Neuronal stem cell (in vitro differentiated cells): ENCODE data around the gene CUX1.

Source experiments
- DNase-seq: peaks from one replicate; pipeline ENCODE4 v3.0.0-alpha.2; 2013; ENCODE audit warnings: low spot score
- H2AFZ ChIP-seq: one replicate; pipeline ENCODE4 v1.6.1; 2013; ENCODE audit warnings: mild to moderate bottlenecking, low read length, inconsistent platforms
- H2AK5ac ChIP-seq: 2 replicates; pipeline ENCODE4 v1.6.1; 2013; ENCODE audit warnings: low read depth, mild to moderate bottlenecking, inconsistent platforms, low read length, moderate library complexity, mixed read lengths
- H2BK120ac ChIP-seq: 2 replicates; pipeline ENCODE4 v1.6.1; 2013; ENCODE audit warnings: low read depth, mild to moderate bottlenecking, inconsistent platforms, low read length, moderate library complexity, mixed read lengths
- H2BK12ac ChIP-seq: one replicate; pipeline ENCODE4 v1.6.1; 2013; ENCODE audit warnings: low read length, inconsistent platforms
- H2BK15ac ChIP-seq: 2 replicates; pipeline ENCODE4 v1.6.1; 2013; ENCODE audit warnings: mild to moderate bottlenecking, low read length, inconsistent platforms, mixed read lengths
- H2BK5ac ChIP-seq: one replicate; pipeline ENCODE4 v1.6.1; 2013; ENCODE audit warnings: inconsistent platforms, mild to moderate bottlenecking, low read length, moderate library complexity
- H3K14ac ChIP-seq: one replicate; pipeline ENCODE4 v1.6.1; 2013; ENCODE audit warnings: low read length, inconsistent platforms
- H3K18ac ChIP-seq: 2 replicates; pipeline ENCODE4 v1.6.1; 2013; ENCODE audit warnings: low read length, inconsistent platforms
- H3K23ac ChIP-seq: 2 replicates; pipeline ENCODE4 v1.6.1; 2013; ENCODE audit warnings: low read depth, mild to moderate bottlenecking, mixed read lengths, low read length, inconsistent platforms; ENCODE audit not compliant: poor library complexity
- H3K27ac ChIP-seq: replicated peaks from 3 replicates; pipeline ENCODE4 v1.5.1; 2013; ENCODE audit warnings: low read length, inconsistent platforms
- H3K27me3 ChIP-seq, 3 experiments: 2 replicates each; pipeline ENCODE4 v1.6.1; 2013; ENCODE audit warnings: low read length in 3 of 3, mild to moderate bottlenecking in 2 of 3, inconsistent platforms in 1 of 3, low read depth in 1 of 3, mixed read lengths in 1 of 3, moderate library complexity in 1 of 3; ENCODE audit not compliant: control insufficient read depth in 3 of 3, insufficient read depth in 3 of 3
- H3K36me3 ChIP-seq, 2 donors: replicated peaks in 1 of 2; 2 replicates each; pipeline ENCODE4 v1.6.1; 2013; ENCODE audit warnings: low read length in 2 of 2; ENCODE audit not compliant: control insufficient read depth in 2 of 2, insufficient read depth in 2 of 2
- H3K4ac ChIP-seq: 2 replicates; pipeline ENCODE4 v1.6.1; 2013; ENCODE audit warnings: inconsistent platforms, mild to moderate bottlenecking, low read length, moderate library complexity
- H3K4me1 ChIP-seq, 2 donors: 1 replicate in 1 of 2; 2 replicates in 1 of 2; pipeline ENCODE4 v1.6.1; 2013; ENCODE audit warnings: low read length in 2 of 2, low read depth in 1 of 2; ENCODE audit not compliant: control insufficient read depth in 2 of 2, insufficient read depth in 1 of 2
- H3K4me2 ChIP-seq: one replicate; pipeline ENCODE4 v1.6.1; 2013; ENCODE audit warnings: mild to moderate bottlenecking, low read length, inconsistent platforms; ENCODE audit not compliant: insufficient read depth, poor library complexity, severe bottlenecking
- H3K4me3 ChIP-seq, 2 donors: 2 replicates each; pipeline ENCODE4 v1.5.1; 2013; ENCODE audit warnings: low read length in 2 of 2, mild to moderate bottlenecking in 2 of 2, inconsistent platforms in 1 of 2, moderate library complexity in 1 of 2
- H3K79me1 ChIP-seq: one replicate; pipeline ENCODE4 v1.6.1; 2013; ENCODE audit warnings: low read depth, mild to moderate bottlenecking, inconsistent platforms, low read length, moderate library complexity
- H3K9ac ChIP-seq: one replicate; pipeline ENCODE4 v1.6.1; 2013; ENCODE audit warnings: mild to moderate bottlenecking, low read depth, low read length, inconsistent platforms; ENCODE audit not compliant: poor library complexity
- H3K9me3 ChIP-seq, 2 donors: replicated peaks in 1 of 2; 2 replicates each; pipeline versions ENCODE3 to v1.6.1; 2013; ENCODE audit warnings: low read length in 2 of 2, mild to moderate bottlenecking in 2 of 2, inconsistent platforms in 1 of 2, low read depth in 1 of 2, mixed read lengths in 1 of 2, moderate library complexity in 1 of 2; ENCODE audit not compliant: control insufficient read depth in 2 of 2, insufficient read depth in 1 of 2
- H4K8ac ChIP-seq: one replicate; pipeline ENCODE4 v1.6.1; 2013; ENCODE audit warnings: low read depth, mild to moderate bottlenecking, inconsistent platforms, low read length, moderate library complexity
- H4K91ac ChIP-seq: one replicate; pipeline ENCODE4 v1.6.1; 2013; ENCODE audit warnings: low read length, low read depth, mild to moderate bottlenecking, inconsistent platforms; ENCODE audit not compliant: poor library complexity
- WGBS, 2 donors: extraction: QIAGEN DNeasy Blood & Tissue Kit; methylation state at CpG; one replicate each; pipeline ENCODE4 v1.1.7; 2013; ENCODE audit warnings: missing lambda C conversion rate in 2 of 2, mixed read lengths in 1 of 2; ENCODE audit not compliant: insufficient read length in 2 of 2, insufficient replicate concordance in 1 of 2; ENCODE audit errors: extremely low coverage in 2 of 2; 5-methylcytosine and 5-hydroxymethylcytosine counted together

Gene CUX1

GRCh38 chr7:101783381-101784181, 33.8 kb upstream of the CUX1 start:
- no peak overlapping the region for H2AFZ ChIP-seq

GRCh38 chr7:101784292-101785127, 32.9 kb upstream of the CUX1 start:
- Histone ChIP-seq H4K8ac (no peak overlapping the region), H3K27ac (no peak overlapping the region), H2BK5ac (no peak overlapping the region), H2BK15ac (no peak overlapping the region), H3K18ac (peak overlapping the region; percentile 39), H2BK12ac (no peak overlapping the region), H2AFZ (peak overlapping the region; percentile 60), H3K23ac (no peak overlapping the region), H3K27me3 (no peaks in the 10 kb centered on the region), H3K4me1 (peaks cover 0 to 2% of the 10 kb centered on the region in 2 donors), H4K91ac (no peak overlapping the region), H3K79me1 (no peaks in the 10 kb centered on the region), H3K9me3 (no peaks in the 10 kb centered on the region), H2BK120ac (no peak overlapping the region), H2AK5ac (no peak overlapping the region), H3K4ac (no peak overlapping the region), H3K36me3 (no peaks in the 10 kb centered on the region), H3K14ac (no peak overlapping the region), H3K9ac (no peak overlapping the region), H3K4me2 (no peak overlapping the region), H3K4me3 (no peak overlapping the region)
- DNase-seq, result no peak
- WGBS, 2 donors, result no CpG with 5 or more reads among the region's 21 CpGs

More at GRCh38 chr7:101783381-101784181, 33.8 kb upstream of the CUX1 start:
- no peak overlapping the region for H3K4me2 ChIP-seq
- H3K27ac ChIP-seq, result no peak overlapping the region
- no peak overlapping the region for H2BK5ac ChIP-seq
- H4K8ac ChIP-seq, result no peak overlapping the region
- no peaks in the 10 kb centered on the region for H3K36me3 ChIP-seq
- peaks cover 0 to 2% of the 10 kb centered on the region in 2 donors for H3K4me1 ChIP-seq
- no peak overlapping the region for H2BK15ac ChIP-seq
- H2BK12ac ChIP-seq, result no peak overlapping the region
- DNase-seq, result no peak
- no peaks in the 10 kb centered on the region for H3K9me3 ChIP-seq
- H3K18ac ChIP-seq, result no peak overlapping the region
- H3K14ac ChIP-seq, result no peak overlapping the region
- no peak overlapping the region for H3K23ac ChIP-seq
- H3K4me3 ChIP-seq, result no peak overlapping the region
- H3K4ac ChIP-seq, result no peak overlapping the region
- no peaks in the 10 kb centered on the region for H3K79me1 ChIP-seq
- no peak overlapping the region for H2BK120ac ChIP-seq
- no peak overlapping the region for H4K91ac ChIP-seq
- H2AK5ac ChIP-seq, result no peak overlapping the region
- H3K27me3 ChIP-seq, result no peaks in the 10 kb centered on the region
- WGBS, 2 donors, result no CpG with 5 or more reads among the region's 10 CpGs
- no peak overlapping the region for H3K9ac ChIP-seq

GRCh38 chr7:101787864-101788263, 29.6 kb upstream of the CUX1 start:
- Histone ChIP-seq H3K27ac (no peak overlapping the region), H2AFZ (no peak overlapping the region), H3K27me3 (no peaks in the 10 kb centered on the region), H2BK12ac (no peak overlapping the region), H3K18ac (no peak overlapping the region), H3K14ac (no peak overlapping the region), H3K4me2 (no peak overlapping the region), H3K36me3 (no peaks in the 10 kb centered on the region), H2AK5ac (no peak overlapping the region), H3K4ac (no peak overlapping the region), H2BK15ac (no peak overlapping the region), H4K91ac (no peak overlapping the region), H3K79me1 (no peaks in the 10 kb centered on the region), H4K8ac (no peak overlapping the region), H2BK5ac (no peak overlapping the region), H2BK120ac (no peak overlapping the region), H3K4me1 (peaks cover 0 to 2% of the 10 kb centered on the region in 2 donors), H3K9me3 (no peaks in the 10 kb centered on the region), H3K4me3 (no peak overlapping the region), H3K23ac (no peak overlapping the region), H3K9ac (no peak overlapping the region)
- WGBS, 2 donors, result no CpG with 5 or more reads among the region's 1 CpG
- DNase-seq, result no peak

- Histone ChIP-seq H2BK120ac (no peak overlapping the region), H2BK5ac (no peak overlapping the region), H4K91ac (no peak overlapping the region), H2AFZ (no peak overlapping the region), H4K8ac (no peak overlapping the region), H3K18ac (no peak overlapping the region), H3K23ac (no peak overlapping the region), H3K4ac (no peak overlapping the region), H3K14ac (no peak overlapping the region), H3K9ac (no peak overlapping the region), H3K4me1 (peaks cover 0 to 2% of the 10 kb centered on the region in 2 donors), H3K4me3 (no peak overlapping the region), H2AK5ac (no peak overlapping the region), H2BK15ac (no peak overlapping the region), H3K27ac (no peak overlapping the region), H3K36me3 (no peaks in the 10 kb centered on the region), H3K9me3 (no peaks in the 10 kb centered on the region), H3K27me3 (no peaks in the 10 kb centered on the region), H3K79me1 (no peaks in the 10 kb centered on the region), H3K4me2 (no peak overlapping the region), H2BK12ac (no peak overlapping the region)
- DNase-seq, result no peak
- no CpG with 5 or more reads among the region's 1 CpG for WGBS, 2 donors
These were observed 28.9 kb upstream of the CUX1 start for GRCh38 chr7:101788517-101788916.
